Stimulated activated CD8-positive, alpha-beta memory T cell treated with anti-CD3 and anti-CD28 coated beads, Interleukin-7, amount 100 ng/mL, for 48 hours (primary cell): ENCODE measurements around the gene CHST10.
"Not testable (repeated sequence)": the region's sequence is repeated elsewhere in the genome, so short reads cannot be mapped to it uniquely, and the experiment has no call there.

Experiments used
- DNase-seq, 2 donors: peaks; one replicate each; pipeline ENCODE4 v3.0.0-alpha.2; 2020; ENCODE audit warnings: low read depth in 1 of 2; ENCODE audit errors: extremely low read depth in 1 of 2

The CHST10 gene

DNA sequence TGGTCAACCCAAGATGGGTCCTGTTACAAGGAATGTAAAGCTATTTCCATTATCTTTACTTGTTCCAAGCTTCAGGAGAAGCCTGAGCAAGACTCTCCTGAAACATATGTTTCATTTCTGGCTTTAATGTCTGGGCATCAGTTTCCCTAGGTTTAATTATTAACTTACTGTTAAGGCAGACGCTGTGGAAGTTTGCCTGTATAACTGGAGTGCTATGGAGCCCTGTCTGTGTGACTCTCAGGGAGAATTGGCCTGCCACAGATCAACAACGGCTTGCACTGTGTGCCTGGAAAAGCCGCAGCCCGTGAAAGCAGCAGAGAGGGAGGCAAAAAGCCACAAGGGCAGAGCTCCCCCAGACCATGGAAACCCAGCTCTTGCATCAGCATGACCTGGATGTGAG lies 73.0 kb downstream of the CHST10 start:
- no peak for DNase-seq

DNA sequence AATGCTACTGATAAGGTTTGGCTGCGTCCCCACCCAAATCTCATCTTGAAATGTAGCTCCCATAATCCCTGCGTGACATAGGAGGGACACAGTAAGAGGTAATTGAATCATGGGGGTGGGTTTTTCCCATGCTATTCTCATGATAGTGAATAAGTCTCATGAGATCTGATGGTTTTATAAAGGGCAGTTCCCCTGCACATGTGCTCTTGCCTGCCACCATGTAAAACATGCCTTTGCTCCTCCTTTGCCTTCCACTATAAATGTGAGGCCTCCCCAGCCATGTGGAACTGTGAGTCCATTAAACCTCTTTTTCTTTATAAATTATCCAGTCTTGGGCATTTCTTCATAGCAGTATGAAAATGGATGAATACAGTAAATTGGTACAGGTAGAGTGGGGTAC lies 75.0 kb downstream of the CHST10 start:
- DNase-seq: not testable (repeated sequence)
